NCI-H128 (cell line): Measurements from ENCODE around the gene CERK.
"Not testable (repeated sequence)": the region's sequence is repeated elsewhere in the genome, so short reads cannot be mapped to it uniquely, and the experiment has no call there.

ENCODE experiments used
- DNase-seq: peaks from one replicate; lab custom pipeline; 2025; ENCODE audit not compliant: unreplicated experiment; lab: John Stamatoyannopoulos, UW

CERK gene

GRCh38 chr22:46749682-46750529, 11.9 kb upstream of the CERK start:
- no peak for DNase-seq

DNA sequence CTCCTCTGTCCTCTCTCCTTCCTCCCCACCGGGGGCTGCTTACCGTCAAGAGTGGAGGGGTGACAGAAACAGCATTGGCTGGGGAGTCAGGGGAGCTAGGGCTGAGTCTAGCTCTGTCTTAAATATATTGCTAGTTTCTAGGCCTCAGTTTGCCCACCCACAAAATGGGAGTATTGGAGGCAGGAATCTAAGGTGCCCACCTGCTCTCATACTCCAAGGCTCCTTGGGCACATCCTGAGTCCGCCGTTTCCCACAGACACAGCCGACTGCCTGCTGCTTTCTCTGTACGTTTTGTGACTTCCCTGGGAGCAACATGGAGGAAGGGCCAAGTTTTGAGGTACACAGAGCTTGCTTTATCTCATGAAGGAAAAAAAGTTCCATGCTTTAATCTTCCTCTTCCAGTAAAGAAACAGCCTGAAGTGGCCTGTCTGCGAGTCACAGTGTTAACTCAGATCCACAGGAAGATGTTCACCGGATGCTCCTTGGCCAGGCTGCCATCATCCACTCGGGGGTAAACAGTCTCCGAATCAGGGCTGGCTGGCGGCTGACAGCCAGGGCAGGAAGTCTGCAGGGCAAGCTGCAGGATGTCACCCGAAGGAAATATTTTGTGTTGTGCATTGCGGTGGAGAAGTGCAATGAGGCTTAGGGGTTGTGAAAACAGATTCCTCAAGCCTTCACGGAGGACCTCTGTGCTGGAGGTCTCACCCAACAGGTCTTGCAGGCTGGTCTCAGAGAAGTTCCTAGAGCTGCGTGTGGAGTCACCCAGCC, 11.0 kb upstream of the CERK start:
- DNase-seq = no peak

DNA sequence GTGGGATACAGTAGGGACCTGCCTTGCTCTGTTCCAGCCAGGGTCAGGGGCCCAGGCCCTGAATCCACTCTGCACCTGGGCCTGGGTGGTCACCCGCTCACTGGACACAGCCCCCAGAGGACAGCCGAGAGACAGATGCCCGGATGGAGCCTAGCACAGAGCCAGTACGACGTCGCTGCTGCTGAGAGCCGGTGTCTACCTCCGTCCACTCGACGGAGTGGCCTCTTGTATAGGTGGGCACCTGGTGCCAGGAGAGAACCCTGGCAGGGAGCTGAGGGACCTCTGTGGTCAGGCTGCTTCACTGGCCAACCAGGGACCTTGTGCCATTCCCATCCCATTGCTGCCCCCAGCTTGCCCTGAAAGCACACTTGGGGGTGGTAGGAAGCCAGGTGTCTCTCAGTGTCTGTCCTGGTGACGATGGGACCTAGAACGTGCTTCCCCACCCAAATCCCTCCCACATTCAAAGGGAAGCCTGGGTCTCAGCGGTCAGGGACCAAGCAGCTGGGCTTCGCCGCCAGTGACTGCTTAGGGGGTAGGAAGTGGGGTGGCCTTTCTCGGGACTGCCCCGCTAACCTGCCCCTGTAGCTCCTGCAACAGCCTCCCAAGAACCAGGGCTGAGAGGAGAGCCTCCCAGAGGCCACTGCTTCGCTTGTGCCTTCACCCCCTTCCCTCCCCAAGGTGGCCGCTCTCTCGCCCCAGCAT, 10.3 kb upstream of the CERK start:
- DNase-seq = no peak

- DNase-seq = no peak
Observed at GRCh38 chr22:46747646-46748045, 9.6 kb upstream of the CERK start.

GRCh38 chr22:46746620-46747019, 8.6 kb upstream of the CERK start:
- no peak for DNase-seq

DNA sequence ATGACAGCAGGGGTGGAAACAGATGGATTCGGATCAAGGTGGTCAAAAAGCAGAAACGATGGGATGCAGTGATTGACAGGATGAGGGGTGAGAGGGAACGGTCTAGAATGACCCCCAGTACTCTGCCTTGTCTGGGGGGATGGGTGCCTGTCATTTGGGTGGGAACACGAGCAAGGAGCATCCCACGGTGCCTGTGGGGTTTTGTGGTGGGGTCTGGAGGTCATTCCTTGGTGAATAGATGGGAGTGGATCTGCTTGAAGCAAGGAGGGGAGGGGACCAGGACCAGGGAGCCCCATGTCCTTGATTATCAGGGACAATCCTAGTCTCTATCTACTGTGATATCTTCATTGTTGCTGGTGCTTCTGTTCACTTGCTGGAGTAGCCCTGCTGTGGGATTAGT, 8.1 kb upstream of the CERK start:
- no peak for DNase-seq

DNA sequence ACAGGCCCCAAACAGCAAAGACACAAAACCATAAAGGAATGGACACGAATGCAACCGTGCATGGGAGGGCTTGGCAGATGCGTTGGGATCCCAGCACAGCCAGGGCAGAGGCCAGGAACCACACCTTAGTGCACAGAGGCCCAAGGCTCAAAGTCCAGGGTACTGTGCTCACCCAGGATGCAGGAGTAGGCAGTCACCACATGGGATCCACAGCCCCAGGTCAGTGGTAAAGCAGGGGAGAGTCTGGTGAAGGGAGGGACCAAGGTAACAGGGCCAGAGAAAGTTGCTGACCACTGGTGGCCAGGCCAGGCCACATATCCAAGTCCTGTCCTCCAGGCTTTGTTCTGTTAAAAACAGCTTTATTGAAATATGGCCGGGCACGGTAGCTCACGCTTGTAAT, 6.5 kb upstream of the CERK start:
- DNase-seq = no peak

- DNase-seq = no peak
Observed at GRCh38 chr22:46742576-46743221, 4.6 kb upstream of the CERK start.

GRCh38 chr22:46741974-46742519, 4.0 kb upstream of the CERK start:
- DNase-seq = no peak

- no peak for DNase-seq
Observed at GRCh38 chr22:46740910-46741780, 3.1 kb upstream of the CERK start.

DNA sequence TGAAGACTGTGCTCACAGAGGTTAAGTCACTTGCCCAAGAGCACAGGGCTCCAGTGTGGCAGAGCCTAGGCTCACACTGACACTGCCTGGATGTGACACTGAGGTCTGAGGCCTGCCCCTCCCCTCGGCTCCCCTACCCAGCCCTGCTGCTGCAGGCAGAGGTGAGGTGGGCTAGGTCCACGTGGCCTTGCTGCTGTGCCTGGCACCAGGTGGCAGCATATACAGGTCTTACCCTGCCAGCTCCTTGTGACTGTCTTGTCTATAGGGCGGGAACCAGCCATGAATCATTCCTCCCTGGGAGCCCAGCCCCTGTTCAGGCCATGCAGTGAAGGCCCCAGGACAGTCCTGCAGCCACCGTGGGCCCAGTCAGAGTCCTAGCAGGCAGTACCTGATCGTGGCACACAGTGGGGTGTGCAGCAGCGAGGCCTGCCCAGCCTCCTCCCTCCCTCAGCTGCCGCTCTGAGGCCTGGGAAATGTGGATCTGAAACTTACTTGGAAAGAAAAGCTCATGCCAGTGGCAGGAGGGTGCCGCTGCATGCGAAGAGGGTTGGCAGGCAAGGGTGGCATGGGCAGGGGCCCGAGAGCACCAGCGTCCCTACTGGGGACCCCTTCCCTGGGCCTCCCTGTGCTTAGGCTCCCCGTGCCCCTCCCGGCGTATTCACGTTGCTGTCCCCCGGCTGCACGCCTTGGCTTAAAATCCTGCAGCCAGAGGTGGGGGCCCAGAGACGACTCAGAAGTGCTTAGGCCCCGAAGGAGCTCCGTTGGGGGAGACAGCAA, 1.2 kb upstream of the CERK start:
- DNase-seq = no peak

DNA sequence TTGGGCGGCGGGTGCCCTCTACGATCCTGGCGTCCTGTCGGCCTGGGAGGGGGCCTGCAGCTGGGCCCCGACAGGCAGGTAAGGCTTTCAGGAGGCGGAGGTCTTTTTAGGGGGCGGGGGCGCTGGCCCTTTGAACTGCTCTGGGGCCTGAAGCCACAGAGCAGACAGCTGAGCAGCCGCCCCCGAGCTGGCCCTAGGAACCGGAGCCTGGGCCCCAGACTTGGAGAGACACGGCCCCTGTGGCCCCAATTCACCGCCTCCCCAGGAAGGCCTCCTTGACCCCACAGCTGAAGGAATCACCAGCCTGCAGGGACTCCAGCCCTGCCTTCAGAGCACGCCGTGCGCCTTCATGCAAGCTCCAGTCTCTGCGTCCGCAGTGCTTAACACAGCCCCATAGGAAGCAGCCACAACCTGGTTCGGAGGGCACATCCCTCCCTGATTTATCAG, 618 bp upstream of the CERK start:
- no peak for DNase-seq

DNA sequence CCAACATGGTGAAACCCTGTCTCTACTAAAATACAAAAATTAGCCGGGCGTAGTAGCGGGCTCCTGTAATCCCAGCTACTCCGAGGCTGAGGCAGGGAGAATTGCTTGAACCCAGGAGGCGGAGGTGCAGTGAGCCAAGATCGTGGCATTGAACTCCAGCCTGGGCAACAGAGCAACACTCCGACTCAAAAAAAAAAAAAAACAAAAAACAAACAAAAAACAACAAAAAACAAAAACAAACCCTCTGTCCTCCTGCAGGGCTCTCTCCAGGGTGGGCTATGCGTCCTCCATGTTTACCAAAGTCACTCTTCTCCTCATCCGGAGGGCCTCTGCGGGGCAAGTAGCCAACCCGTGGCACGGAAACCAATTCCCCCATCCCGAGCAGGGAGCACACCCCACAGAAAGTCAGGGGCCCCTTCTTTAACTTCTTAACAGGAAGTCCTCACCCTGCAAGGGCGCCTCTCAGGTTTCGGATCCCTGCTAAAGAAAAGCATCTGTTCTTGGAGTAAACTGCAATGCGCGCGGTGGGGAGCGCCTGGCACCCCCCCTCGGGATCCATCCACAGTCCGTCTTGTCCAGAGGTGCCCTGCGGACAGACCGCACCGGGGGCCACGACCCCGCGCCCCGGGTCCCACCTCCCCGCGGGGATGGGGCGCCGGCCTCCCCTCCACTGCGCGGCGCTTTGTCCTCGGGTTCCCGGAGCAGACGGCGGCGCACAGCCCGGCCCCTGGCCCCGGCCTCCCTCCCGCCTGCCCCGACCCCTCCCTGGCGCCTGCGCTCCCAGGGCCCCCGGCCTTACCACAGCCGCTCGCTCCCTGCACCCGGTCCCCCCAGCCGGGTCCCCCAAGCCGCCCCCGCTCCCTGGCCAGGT, 712 bp downstream of the CERK start:
- no peak for DNase-seq

GRCh38 chr22:46736705-46737104, 1.3 kb downstream of the CERK start:
- DNase-seq = no peak

DNA sequence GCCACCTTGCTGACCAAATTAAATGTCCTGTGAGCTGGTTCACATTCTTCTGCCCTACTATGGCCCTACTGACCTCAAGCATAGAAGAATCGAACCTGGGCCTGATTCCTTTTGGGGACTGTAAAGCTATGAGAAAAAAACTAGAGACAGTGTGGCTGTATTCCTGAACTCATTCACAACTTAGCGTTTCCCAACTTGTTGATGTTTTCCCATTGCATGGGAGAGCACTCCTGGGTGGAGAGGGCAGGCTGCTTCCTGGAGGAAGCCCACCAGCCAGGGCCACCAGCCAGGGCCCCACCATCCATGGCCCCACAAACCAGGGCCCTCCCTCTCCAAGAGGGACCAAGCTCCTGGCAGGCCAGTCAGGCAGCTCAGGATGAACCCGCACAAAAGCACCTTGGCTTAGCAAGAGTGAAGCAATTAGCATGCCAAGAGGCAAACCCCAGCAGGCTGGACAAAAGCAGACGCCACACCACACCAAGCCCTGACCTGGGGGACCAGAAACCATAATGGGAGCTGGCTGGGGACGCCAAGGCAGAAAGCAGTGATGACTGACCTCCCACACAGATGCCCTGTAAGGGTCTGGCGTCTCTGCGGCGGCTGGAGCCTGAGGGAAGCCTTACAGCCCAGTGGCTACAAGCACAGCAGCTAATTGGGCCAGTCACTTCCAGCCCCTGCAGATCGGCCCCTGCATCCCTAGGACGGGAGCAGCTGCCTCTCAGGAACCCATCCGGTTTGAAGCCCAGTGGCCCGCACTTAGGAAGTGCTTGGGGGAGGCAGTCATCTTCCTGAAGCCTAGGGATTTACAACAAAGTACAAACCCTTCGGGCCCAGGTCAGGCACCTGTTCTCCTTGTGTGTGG, 2.1 kb downstream of the CERK start:
- DNase-seq = no peak

GRCh38 chr22:46734830-46735453, 3.1 kb downstream of the CERK start:
- no peak for DNase-seq

DNA sequence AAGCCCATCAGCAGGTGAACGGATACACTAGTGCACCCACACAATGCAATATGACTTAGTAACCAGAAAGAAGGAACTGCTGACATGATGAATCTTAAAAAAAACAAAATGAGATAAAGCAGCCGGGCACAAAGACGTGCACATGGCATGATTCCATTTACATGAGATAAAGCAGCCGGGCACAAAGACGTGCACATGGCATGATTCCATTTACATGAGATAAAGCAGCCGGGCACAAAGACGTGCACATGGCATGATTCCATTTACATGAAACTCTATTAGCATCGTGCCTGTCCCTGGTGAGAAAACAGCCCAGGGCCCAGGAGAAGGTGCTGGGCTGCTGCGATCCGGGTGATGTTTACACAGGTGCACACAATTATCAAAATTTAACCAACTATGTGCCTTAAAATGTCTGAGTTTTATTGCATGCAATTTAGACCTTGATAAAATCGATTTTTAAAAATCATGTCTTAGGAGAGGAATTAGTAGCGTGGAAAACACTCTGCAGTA, 3.8 kb downstream of the CERK start:
- not testable (repeated sequence) for DNase-seq
